Retinal pigment epithelial cell (primary cell): ENCODE results near the gene MCHR1.

Source experiments
- DNase-seq: peaks from one replicate; pipeline ENCODE4 v3.0.0-alpha.2; 2010; ENCODE audit warnings: low read depth
- H3K4me3 ChIP-seq: 2 replicates; pipeline ENCODE4 v1.5.1; 2011; ENCODE audit warnings: mild to moderate bottlenecking, low read length, control low read depth, moderate library complexity
- TF ChIP-seq, protein P1 (sequence below): conservative IDR thresholded peaks from 2 replicates; pipeline ENCODE4 v1.5.1; 2011; ENCODE audit warnings: low read depth, low read length, control low read depth, inconsistent platforms

The MCHR1 gene

DNA sequence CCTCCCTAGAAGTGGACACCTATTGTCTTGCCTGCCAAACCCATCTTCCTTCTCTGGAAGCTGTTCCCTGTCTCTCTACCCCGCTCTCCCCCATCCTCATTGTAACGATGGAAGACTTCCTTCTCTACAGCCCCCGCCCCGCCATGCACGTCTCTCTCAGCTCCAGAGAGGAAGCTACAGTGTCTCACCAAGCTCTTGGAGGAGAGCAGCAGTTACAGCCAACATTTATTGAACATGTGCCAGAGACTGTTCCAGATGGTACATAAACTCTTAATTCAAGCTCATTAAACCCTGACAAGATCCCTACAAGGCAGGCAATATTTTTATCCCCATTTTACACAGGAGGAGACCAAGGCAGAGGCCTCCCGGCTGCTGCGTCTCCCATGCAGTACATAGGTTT lies 15.1 kb downstream of the MCHR1 start:
- TF ChIP-seq, protein P1, sequence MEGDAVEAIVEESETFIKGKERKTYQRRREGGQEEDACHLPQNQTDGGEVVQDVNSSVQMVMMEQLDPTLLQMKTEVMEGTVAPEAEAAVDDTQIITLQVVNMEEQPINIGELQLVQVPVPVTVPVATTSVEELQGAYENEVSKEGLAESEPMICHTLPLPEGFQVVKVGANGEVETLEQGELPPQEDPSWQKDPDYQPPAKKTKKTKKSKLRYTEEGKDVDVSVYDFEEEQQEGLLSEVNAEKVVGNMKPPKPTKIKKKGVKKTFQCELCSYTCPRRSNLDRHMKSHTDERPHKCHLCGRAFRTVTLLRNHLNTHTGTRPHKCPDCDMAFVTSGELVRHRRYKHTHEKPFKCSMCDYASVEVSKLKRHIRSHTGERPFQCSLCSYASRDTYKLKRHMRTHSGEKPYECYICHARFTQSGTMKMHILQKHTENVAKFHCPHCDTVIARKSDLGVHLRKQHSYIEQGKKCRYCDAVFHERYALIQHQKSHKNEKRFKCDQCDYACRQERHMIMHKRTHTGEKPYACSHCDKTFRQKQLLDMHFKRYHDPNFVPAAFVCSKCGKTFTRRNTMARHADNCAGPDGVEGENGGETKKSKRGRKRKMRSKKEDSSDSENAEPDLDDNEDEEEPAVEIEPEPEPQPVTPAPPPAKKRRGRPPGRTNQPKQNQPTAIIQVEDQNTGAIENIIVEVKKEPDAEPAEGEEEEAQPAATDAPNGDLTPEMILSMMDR, result no peak
- DNase-seq, result no peak

GRCh38 chr22:40701274-40701673 lies 22.0 kb downstream of the MCHR1 start:
- TF ChIP-seq, protein P1, result no peak
- no peak overlapping the region for H3K4me3 ChIP-seq
- no peak for DNase-seq

More for the DNA sequence above, 15.1 kb downstream of the MCHR1 start:
- no peak overlapping the region for H3K4me3 ChIP-seq

DNA sequence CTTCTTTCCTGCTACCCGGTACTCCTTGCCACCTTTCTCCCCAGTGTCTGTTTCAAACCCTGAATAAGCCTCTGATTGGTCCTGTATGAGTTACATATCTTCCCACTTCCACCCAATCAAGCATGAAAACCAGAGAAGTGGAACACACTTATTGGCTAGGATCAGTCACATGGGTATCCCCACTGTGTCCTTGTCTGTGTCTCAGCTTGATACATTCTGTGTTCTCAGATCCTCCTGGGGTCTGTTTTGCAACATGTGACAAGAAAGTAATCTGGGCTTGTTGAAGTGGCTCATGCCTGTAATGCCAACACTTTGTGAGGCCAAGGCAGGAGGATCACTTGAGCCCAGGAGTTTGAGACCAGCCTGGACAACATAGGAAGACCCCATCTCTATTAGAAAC lies 23.9 kb downstream of the MCHR1 start:
- no peak for DNase-seq
- TF ChIP-seq, protein P1, result no peak
- no peak overlapping the region for H3K4me3 ChIP-seq

GRCh38 chr22:40703736-40704135 lies 24.5 kb downstream of the MCHR1 start:
- DNase-seq, result no peak
- TF ChIP-seq, protein P1, result no peak
- H3K4me3 ChIP-seq, result no peak overlapping the region

DNA sequence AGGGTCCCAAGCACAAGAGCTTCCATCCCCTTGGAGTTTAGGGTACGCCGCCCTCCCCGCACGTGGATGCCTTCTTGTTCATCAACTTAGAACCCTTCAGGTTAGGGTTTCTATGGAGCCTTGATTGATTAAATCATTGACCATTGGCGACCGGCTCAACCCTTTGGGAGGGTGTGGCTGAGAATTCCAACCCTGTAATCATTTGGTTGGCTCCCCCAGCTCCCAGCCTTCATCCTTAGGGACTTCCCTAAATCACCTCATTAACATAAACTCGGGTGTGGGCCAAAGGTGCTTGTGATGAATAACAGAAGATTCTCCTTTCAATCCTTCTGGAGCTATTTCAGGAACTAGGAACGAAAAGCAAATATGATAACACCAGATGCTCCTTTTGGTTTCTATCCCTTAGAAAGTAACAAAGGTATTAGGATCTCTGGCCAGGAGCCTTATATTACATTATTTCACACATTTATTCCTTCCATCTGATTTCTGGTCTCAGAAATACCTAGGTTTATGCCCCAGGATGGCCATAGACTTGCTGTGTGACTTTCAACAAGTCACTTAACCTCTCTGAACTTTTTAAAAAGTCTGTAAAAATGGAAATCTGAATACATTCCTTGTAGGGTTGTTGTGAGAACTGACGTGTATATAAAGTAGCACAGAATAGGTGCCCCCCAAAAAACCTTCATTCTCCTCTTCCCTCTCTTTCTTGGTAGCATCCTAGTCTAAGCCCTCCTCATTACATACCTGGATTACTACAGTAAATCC lies 26.8 kb downstream of the MCHR1 start:
- DNase-seq, result no peak
- H3K4me3 ChIP-seq, result no peak overlapping the region
- TF ChIP-seq, protein P1, result no peak

DNA sequence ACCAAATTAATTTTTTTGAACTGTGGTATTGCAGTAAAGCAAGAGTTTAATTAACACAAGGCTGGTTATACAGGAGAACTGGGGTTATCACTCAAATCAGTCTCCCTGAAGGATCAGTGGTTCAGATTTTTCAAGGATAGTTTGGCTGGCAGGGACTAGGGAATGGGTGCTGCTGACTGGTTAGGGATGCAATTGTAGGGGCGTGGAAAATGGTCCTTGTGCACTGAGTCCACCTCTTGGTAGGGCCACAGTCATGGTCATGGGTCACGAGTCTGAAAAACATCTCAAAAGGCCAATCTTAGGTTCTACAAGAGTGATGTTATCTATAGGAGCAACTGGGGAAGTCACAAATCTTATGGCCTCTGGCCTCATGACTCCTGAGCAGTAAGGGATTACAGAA lies 27.9 kb downstream of the MCHR1 start:
- TF ChIP-seq, protein P1, result no peak
- DNase-seq, result no peak
- no peak overlapping the region for H3K4me3 ChIP-seq

GRCh38 chr22:40708177-40708576 lies 28.9 kb downstream of the MCHR1 start:
- no peak overlapping the region for H3K4me3 ChIP-seq
- TF ChIP-seq, protein P1, result no peak
- no peak for DNase-seq
